GM19455 (cell line): ENCODE data around the gene EHMT1.
"Not testable (repeated sequence)": the region's sequence is repeated elsewhere in the genome, so short reads cannot be mapped to it uniquely, and the experiment has no call there.

Experiments used
- ATAC-seq: cut with Tn5 transposase; IDR thresholded peaks from one replicate; pipeline ENCODE4 v1.9.1; 2021; ENCODE audit not compliant: unreplicated experiment

Gene EHMT1

DNA sequence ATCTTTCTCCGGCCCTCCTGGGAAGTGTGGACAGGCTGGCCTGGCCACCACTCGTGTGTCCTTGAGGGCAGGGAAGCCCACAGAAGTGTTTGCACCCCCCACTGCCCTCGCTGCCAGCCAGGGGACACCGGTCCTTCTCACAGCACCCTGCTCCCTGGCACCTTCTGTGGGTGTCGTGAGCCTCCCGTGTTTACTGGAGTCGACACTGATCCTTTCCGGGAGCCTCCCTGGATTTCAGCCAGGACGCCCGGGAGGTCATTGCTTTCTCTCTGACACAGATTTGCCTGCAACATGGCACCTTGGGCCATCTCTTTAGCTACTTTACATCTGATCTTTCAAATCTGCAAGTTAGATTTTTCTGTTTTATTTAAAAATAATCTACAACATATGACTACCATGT is 138.3 kb downstream of the EHMT1 start:
- ATAC-seq = no peak

DNA sequence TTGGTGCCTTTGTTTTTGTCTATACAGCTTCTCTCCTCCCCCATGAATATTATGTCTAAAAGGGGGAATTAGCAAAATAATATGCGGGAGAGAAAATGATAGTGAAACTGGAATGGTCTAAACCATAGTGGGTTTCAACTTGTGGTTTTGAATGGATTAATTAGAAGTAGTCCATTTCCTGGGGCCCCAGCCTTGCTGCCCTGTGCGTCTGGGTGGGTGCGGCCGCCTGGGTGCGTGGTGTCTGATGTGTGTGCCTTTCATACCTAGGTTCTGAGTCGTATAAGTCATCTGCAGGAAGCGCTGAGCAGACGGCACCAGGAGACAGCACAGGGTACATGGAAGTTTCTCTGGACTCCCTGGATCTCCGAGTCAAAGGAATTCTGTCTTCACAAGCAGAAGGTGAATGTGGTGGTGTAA is 138.8 kb downstream of the EHMT1 start:
- no peak for ATAC-seq

DNA sequence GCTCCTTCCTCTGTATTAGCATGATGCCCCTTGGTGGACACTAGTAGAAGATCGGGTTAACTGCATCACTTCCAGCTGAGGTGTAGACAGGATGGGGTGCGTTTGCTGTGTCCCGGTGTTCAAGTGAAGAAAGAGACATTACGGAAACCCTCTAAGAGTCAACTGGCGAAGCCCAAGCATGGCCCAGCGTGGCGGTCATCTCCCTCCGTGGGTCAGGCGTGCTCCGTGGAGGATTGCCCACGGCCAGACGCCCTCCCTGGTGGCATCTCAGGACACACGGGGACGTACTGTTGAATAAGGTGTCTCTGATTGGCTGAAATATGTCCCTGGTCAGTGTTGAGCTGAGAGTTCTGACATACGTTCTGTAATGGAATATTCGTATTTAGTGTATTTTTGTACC is 139.3 kb downstream of the EHMT1 start:
- no peak for ATAC-seq

DNA sequence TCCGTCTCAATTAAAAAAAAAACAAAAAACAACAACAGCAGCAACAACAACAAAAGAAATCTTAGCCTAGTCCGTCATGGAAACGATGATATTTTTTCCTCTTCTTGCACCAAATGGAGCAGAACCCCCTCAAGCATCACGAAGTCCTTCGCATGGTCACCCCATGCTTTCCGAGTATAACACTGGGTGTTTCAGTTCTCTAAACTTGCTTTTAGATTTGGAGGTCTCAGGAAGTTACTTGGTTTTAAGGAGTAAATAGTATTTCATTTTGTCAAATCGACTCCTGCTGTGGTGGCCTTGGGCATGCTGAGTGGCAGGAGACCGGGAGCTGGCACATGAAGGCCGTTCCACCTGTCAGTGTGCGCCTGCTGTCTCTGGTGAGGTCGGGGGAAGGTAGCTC is 140.3 kb downstream of the EHMT1 start:
- ATAC-seq = no peak

DNA sequence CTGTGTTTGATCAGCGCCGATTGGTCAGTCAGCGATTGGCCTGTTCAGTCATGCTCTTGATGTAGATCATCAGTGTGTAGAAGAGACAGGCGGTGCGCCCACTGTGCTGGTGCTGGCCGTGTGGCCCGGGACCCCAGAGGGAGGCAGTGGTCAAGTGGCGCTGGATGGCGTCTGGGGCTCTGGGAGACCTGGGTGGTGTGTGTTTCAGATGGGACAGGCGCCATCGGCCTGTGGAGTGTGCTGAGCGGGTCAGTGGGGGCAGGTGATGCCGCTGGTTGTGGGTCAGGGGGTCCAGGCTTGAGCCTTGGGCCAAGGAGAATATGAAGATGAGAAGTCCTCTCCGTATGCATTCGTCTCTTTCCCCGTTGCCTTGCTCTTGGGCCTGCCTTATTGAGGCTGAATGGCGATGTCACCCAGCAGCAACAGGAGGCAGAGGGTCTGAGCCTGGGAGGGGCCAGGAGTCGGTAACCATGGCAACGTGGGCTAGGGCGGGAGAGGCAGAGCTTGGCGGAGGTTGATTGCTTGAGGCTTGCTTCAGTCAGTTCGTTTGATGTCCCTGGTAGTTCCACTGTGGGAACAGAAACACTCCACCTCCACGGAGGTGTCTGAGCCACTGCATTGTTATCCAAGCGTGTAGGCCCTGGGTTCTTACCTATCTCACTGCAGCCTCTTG is 141.0 kb downstream of the EHMT1 start:
- ATAC-seq = no peak

DNA sequence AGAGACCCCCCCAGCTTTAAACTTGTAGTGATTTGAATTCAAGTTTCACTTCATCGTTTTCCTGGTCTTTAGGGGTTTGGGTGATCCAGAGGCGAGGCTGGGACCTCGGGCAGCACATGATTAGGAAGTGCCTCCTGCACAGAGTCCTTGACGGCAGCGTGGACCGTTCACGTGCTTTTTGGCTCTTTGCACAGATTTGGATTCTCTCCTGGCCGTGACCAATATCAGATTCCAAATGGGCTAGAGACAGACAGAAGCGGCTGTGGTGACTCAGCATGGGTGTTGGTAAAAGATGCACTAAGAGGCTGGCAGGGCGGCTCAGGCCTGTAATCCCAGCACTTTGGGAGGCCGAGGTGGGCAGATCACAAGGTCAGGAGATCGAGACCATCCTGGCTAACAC is 141.6 kb downstream of the EHMT1 start:
- no peak for ATAC-seq

DNA sequence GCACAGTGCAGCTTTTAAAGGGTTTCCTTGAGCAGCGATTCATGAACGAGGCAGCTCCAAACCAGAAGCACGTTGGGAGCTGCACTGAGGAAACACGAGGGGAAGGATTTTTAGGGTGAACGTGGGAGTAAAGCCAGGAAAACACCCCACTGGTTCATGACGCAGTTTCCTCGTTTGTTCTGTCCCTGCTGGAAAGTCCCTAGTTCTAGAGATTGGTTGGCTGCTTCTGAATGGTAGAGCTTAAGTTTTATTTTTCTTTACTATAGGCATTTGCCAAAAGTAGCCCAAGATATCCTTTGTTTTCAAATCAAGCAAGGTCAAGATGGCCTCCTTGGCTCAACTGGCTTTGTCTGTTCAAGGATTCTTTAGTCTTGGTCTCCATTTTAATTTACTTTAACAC is 142.2 kb downstream of the EHMT1 start:
- no peak for ATAC-seq

DNA sequence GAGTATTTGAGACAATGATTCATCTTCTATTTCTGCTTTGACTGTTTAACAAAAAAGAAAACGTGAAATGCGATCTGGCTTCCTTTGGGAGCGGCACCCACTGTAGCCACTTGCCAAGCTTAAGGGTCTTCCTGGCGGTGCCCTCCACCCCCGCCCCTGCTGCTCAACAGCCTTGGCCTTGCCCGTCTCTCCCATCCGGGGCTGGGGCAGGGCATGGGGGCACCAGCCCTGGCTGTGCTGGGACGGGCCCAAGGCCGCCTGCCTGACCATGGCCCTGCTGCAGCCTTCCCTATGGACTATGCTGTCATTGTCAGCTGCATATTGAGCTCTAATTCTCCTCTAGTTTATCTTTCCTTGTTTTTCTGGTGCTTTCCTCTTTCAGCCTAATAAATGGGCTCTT is 143.0 kb downstream of the EHMT1 start:
- no peak for ATAC-seq

DNA sequence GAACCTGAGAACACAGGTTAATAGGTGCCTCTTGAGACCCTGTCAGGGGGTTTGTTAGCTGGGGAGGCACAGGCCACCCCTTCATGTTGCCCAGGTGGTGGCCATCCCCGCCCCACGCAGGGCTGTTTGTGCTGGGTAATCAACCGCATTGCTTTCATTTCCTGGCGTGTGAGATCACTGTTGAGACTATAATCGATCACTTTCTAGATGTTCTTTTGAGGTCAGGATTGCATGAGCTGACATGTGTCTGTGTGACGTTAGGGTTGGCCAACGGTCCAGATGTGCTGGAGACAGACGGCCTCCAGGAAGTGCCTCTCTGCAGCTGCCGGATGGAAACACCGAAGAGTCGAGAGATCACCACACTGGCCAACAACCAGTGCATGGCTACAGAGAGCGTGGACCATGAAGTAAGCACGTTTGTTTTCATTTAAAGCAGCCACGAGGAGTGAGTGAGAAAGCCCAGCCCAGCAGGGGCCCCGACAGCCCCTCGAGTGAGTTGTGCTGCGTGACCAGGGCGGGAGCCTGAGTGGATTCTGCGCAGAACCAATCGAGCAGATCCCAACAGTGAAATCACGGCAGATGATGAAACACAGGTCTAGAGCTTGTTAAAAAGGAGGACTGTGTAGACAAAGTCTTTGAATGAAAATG is 143.7 kb downstream of the EHMT1 start:
- peak; percentile 60 for ATAC-seq

DNA sequence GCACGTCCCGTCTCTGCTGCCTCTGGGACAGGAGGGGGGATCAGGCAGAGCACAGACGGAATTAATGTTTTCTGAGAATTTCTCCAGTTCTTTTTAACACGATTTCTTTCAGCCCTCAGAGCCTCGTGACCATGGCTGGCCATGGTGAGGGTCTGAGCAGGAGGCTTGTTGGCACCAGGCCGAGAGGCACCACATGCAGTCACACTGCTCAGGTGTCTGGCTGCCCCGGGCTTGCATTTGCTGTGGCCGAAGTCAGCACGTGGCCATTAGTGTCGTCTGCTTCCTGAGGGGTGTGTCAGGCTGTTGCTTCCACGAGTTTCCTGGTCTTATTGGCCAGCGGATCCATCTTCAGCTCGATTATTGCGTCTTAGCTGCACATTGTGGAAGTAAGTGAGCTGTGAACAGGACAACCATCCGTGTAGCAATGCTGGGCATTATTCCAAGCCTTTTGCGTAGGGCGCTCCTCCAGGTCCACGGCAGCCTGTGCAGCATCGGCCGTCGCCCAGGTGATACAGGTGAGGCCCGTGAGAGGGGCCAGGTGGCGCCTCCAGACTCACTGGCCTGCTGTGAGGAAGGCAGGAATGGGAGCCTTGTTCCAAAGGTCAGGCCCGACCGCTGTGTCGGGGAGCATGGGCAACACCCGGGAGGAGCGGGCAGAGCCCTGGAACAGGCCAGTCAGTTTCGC is 144.6 kb downstream of the EHMT1 start:
- ATAC-seq = no peak

DNA sequence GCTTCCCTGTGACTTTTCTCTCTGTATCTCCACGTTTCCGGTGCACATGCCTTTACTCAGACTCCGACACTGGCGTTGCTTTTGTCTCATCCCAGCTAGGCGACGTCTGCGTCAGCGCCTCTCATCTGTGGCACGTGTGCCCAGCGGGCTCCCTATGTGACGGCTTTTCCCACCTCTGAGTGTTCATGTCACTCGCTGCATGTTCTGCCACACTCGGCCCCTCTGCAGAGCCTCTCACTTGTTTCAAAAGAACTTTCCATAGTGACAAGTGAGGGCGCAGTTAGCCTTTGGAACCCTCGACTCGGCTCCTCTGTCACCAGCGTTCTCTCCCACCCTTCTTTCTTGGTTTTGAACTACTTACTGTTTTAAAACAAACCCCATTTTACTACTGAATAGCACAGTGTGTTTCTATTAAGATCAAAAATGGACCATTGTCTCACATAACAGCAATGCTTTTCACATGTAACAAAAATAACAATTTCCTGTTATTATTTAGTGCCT is 145.4 kb downstream of the EHMT1 start:
- no peak for ATAC-seq

DNA sequence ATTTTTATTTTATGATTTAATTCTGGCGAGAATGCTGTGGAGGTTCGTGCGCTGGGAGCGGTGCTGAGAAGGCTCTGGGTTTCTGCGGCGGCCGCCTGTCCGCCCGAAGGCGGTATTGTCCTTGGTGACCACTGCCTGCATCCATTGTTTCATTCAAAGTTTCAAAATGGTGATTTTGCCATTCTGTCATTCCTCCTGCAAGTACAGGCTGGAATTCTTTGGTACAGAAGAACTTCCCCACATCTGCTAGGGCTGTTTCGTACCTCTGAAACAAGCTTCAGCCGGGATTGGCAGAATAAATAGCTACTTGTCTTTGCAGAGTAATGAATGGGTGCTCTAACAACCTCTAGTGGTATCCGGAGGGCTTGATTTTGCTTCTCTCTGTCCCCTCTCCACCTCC is 146.2 kb downstream of the EHMT1 start:
- no peak for ATAC-seq

DNA sequence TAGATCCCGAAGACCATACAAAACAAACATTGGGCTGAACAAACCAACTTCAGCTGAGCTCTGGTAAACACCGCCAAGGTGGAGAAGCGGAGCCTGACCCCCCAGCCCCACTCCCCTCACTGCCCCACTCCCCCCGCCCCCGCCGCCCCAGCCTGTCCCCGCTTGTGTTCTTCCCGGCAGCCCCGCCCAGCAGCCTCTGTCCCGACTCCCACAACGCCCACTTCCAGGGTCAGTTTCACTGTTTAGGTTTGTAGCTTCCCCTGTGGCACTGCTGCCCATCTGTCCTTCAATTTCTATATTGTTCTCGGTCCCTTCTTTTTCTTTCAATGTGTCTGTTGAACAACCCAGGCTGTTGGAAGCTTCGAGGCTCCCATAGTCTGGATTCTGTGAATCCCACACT is 146.7 kb downstream of the EHMT1 start:
- no peak for ATAC-seq

DNA sequence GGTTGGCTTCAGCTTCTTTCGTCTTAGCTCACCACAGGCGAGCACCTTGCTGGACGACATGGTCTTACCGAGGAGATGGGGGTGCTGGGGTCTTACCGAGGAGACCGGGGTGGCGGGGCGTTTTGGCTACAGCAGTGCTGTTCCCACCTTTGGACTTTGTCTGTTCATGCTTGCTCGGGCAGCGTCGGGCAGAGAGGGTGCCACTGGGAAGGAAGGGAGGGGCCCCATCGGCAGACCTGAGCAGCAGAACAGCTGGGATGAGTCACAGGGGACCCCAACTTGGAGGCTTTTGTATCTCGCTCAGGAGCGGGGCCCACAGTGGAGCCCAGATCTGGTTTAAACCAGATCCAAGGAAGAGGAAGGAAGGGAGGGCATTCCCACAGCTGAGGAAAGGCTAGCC is 152.8 kb downstream of the EHMT1 start:
- no peak for ATAC-seq

DNA sequence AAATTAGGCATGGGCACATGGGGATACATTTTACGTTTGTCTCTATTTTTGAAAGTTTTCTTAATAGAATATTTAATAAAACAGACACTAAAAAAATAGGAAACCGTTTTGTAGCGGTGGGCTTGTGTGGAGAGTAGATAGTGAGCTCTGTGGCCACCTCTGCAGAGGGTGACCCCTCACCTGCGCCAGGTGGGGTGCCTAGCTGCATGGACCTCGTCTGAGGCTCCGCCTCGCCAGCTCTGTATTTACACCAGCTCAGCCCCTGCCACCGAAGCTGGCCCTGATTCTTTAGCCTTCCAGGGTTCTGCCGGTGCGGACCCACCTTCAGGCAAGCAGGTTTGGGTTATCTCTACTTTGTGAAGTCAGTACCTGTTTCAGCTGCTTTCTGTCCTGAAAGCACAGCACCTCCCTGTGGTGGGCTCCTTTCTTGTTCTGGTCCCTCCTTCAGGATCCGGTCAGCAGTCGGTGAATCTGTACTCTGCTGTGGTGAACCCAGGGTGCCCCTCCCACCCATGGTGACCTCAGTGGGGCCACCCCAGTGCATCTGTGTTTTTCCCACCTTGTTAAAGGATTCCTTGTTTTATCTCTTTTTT is 153.6 kb downstream of the EHMT1 start:
- no peak for ATAC-seq

DNA sequence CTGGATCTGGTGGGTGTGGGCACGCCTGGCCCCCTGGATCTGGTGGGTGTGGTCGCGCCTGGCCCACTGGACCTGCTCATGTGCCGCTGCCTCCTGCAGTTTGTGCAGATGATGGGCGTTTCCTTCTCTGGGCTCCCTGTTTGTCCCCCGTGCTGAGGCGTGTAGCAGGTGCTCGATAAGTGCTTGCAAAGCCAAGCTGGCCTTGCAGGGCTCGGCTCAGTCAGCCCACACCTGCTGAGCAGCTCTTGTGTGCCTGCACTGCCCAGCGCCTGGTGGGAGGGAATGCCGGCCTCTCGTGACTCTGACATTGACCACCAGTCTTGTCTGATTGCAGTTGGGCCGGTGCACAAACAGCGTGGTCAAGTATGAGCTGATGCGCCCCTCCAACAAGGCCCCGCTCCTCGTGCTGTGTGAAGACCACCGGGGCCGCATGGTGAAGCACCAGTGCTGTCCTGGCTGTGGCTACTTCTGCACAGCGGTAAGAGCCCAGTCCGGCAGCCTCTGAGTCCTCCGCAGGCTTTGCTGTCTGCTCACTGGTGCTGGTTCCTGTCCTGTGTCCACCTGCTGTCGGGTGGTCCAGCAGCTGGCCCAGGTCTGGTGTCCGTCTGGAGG is 156.1 kb downstream of the EHMT1 start:
- no peak for ATAC-seq

DNA sequence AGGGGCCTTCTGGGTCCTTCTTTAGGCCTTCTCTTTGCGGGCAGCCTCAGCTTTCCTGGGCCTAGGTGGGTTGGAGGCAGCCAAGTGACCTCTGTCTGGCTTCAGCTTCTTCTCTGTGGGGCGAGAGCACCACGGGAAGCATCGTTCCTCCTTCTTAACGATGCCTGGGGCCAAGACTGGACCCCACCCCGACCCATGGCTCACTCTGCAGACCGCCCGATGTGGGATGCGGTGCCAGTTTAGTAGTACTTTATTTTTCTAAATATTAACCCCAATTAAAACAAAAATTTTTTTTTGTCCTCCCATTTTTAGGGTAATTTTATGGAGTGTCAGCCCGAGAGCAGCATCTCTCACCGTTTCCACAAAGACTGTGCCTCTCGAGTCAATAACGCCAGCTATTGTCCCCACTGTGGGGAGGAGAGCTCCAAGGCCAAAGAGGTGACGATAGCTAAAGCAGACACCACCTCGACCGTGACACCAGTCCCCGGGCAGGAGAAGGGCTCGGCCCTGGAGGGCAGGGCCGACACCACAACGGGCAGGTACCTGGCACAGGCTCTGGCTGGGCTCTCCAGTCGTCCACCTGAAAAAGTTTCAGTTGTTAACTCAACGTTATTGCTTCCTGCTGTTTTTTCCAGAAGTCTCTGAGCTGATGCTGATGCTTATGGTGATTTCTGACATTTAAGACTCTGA is 157.6 kb downstream of the EHMT1 start:
- ATAC-seq = no peak

DNA sequence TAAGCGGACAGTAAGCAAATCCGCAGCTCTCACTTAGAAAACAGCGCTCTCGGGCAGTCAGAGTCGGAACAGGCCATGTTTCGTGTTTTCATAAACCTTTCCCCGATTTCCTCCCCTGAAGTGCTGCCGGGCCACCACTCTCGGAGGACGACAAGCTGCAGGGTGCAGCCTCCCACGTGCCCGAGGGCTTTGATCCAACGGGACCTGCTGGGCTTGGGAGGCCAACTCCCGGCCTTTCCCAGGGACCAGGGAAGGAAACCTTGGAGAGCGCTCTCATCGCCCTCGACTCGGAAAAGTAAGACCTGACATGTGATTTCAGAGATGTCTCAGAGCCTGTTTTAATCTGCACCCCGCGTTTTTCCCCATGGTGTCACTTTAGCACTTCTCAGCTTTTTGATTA is 159.0 kb downstream of the EHMT1 start:
- no peak for ATAC-seq

DNA sequence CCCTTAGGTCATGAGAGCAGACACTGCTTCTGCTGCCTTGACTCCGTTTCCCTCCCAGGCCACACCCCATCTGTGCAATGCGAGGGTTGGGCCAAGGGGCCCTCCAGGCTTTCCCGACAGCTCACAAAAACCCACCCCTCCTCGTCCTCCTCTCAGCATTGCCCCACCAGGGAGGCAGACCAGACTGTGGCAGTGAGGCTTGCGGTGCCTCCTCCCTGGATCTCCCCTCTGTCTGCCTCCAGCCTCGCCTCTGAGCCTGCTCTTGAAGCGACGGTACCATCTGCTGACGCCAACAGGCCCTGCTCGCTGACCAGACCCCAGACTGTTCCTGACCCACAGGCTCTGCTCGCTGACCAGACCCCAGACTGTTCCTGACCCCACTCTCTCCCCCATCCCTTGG is 159.5 kb downstream of the EHMT1 start:
- no peak for ATAC-seq

DNA sequence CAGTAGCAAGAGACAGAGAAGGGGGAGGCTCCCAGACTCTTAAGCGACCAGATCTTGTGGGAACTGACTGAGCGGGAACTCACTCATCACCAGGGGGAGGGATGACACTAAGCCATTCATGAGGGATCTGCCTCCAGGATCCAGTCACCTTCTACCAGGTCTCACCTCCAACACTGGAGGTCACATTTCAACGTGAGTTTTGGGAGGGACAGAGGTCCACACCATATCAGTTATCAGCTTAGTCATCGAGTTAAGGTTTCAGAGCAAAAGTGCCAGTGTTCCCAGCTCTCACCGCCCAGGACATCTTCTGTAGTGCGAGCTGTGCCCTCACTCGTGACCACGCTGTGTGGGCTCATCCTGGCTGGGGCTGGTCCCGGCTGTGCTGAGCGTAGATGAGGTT is 160.1 kb downstream of the EHMT1 start:
- no peak for ATAC-seq

DNA sequence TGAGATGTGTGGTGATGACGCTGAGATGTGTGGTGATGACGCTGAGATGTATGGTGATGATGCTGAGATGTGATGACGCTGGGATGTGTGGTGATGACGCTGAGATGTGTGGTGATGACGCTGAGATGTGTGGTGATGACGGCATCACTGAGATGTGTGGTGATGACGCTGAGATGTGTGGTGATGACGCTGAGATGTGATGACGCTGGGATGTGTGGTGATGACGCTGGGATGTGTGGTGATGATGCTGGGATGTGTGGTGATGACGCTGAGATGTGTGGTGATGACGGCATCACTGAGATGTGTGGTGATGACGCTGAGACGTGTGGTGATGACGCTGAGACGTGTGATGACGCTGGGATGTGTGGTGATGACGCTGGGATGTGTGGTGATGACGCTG is 161.2 kb downstream of the EHMT1 start:
- not testable (repeated sequence) for ATAC-seq
